Neural cell (in vitro differentiated cells): ENCODE measurements around the gene GABPB1.

ENCODE experiments used
- EP300 ChIP-seq: fragments of 450-650 bp; conservative IDR thresholded peaks from 2 replicates; pipeline ENCODE4 v1.6.1; 2014; ENCODE audit warnings: antibody characterized with exemption, mild to moderate bottlenecking, moderate library complexity; ENCODE audit not compliant: poor library complexity, severe bottlenecking
- TF ChIP-seq, protein P1 (sequence below): fragments of 450-650 bp; IDR thresholded peaks from 2 replicates; pipeline ENCODE4 v1.5.1; 2014; ENCODE audit warnings: antibody characterized with exemption, mild to moderate bottlenecking, moderate library complexity; ENCODE audit not compliant: poor library complexity, severe bottlenecking

DNA sequence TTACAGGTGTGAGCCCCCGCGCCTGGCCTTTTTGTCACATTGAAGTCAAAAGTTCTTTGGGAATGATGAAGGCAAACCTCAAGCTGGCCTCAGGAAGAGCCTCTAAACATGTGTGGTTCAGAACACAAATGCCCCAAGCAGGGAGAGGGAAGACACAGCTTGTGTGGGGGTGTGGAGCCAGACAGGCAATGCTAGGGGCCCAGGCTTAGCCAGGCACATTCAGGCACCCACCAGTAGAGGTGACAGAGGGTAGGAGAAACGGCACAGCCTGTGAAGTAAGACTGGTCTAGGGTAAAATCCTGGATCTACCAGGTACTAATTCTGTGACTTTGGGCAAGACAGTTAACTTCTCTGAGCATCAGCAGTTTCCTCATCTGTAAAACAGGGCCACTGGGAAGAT is 93.0 kb downstream of the GABPB1 start:
- no peak for TF ChIP-seq EP300
- TF ChIP-seq, protein P1, sequence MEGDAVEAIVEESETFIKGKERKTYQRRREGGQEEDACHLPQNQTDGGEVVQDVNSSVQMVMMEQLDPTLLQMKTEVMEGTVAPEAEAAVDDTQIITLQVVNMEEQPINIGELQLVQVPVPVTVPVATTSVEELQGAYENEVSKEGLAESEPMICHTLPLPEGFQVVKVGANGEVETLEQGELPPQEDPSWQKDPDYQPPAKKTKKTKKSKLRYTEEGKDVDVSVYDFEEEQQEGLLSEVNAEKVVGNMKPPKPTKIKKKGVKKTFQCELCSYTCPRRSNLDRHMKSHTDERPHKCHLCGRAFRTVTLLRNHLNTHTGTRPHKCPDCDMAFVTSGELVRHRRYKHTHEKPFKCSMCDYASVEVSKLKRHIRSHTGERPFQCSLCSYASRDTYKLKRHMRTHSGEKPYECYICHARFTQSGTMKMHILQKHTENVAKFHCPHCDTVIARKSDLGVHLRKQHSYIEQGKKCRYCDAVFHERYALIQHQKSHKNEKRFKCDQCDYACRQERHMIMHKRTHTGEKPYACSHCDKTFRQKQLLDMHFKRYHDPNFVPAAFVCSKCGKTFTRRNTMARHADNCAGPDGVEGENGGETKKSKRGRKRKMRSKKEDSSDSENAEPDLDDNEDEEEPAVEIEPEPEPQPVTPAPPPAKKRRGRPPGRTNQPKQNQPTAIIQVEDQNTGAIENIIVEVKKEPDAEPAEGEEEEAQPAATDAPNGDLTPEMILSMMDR: no peak
